Activated T-helper 17 cell treated with anti-CD3 and anti-CD28 coated beads, Interleukin-2, amount 50 U/mL, for 72 hours (primary cell): ENCODE measurements around the gene ABCB1. TPM values are rescaled to one million over a fixed set of nuclear protein-coding genes. Genes with fewer than 3 reads are reported as not detected.

Source experiments
- ATAC-seq: fragments of 150-1000 bp; cut with Tn5 transposase; replicated peaks from 2 replicates; pipeline ENCODE4 v1.10.0; 2021; ENCODE audit warnings: mild to moderate bottlenecking, moderate library complexity
- H3K27ac Mint-ChIP-seq: one replicate; pipeline ENCODE4 v1.8.0; 2022; ENCODE audit warnings: mixed read lengths
- H3K27me3 Mint-ChIP-seq: one replicate; pipeline ENCODE4 v1.8.0; 2022; ENCODE audit warnings: mixed read lengths
- H3K36me3 Mint-ChIP-seq: one replicate; pipeline ENCODE4 v1.8.0; 2022; ENCODE audit warnings: low read depth, mild to moderate bottlenecking, mixed read lengths
- H3K4me1 Mint-ChIP-seq: one replicate; pipeline ENCODE4 v1.8.0; 2022; ENCODE audit warnings: mixed read lengths
- H3K4me3 Mint-ChIP-seq: one replicate; pipeline ENCODE4 v1.8.0; 2022; ENCODE audit warnings: mild to moderate bottlenecking, mixed read lengths
- H3K9me3 Mint-ChIP-seq: one replicate; pipeline ENCODE4 v1.8.0; 2022; ENCODE audit warnings: mixed read lengths
- total RNA-seq, 2 donors: library from RNA; stranded (reverse); gene quantifications; one replicate each; pipeline ENCODE4 v1.2.3, GENCODE V29; 2022

ABCB1 gene
- total RNA-seq, 2 donors from 2014 or later: 14.7 to 19.0 TPM

- no peak overlapping the region for H3K4me3 Mint-ChIP-seq
- peaks cover 33% of the 10 kb centered on the region for H3K36me3 Mint-ChIP-seq
- no peak overlapping the region for H3K27ac Mint-ChIP-seq
- no peaks in the 10 kb centered on the region for H3K27me3 Mint-ChIP-seq
- no peaks in the 10 kb centered on the region for H3K4me1 Mint-ChIP-seq
- no peak for ATAC-seq
- H3K9me3 Mint-ChIP-seq: no peaks in the 10 kb centered on the region
Measured at GRCh38 chr7:87517136-87517815, 83.4 kb downstream of the ABCB1 start.

- Mint-ChIP-seq H3K9me3 (no peaks in the 10 kb centered on the region), H3K27me3 (no peaks in the 10 kb centered on the region), H3K36me3 (peaks cover 43% of the 10 kb centered on the region), H3K27ac (no peak overlapping the region), H3K4me1 (no peaks in the 10 kb centered on the region), H3K4me3 (no peak overlapping the region)
- ATAC-seq: no peak
Measured at GRCh38 chr7:87513735-87514335, 86.8 kb downstream of the ABCB1 start.

DNA sequence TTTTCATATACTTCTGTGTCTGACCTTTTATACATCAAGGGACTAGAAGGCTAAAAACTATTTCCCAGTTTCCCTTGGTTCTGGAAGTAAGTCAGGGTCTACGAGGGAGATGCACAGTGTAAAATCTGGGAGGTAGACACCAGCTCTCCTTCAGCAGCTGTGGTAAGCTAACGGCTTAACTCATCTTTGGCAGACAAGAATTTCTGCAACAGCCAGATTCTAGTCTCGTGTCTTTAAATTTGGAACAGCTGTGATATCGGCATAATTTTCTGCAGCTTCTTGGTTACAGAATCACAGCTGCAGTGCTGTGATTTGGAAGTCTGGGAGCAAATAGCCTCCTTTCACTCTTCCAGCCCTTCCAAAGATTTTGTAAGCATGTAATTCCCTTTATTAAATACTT is 87.8 kb downstream of the ABCB1 start:
- H3K4me3 Mint-ChIP-seq: no peak overlapping the region
- no peak for ATAC-seq
- H3K4me1 Mint-ChIP-seq: no peaks in the 10 kb centered on the region
- no peaks in the 10 kb centered on the region for H3K27me3 Mint-ChIP-seq
- peaks cover 47% of the 10 kb centered on the region for H3K36me3 Mint-ChIP-seq
- H3K27ac Mint-ChIP-seq: no peak overlapping the region
- H3K9me3 Mint-ChIP-seq: no peaks in the 10 kb centered on the region

GRCh38 chr7:87511510-87511909 is 89.2 kb downstream of the ABCB1 start:
- Mint-ChIP-seq H3K36me3 (peaks cover 52% of the 10 kb centered on the region), H3K27ac (no peak overlapping the region), H3K4me3 (no peak overlapping the region), H3K4me1 (no peaks in the 10 kb centered on the region), H3K9me3 (no peaks in the 10 kb centered on the region), H3K27me3 (no peaks in the 10 kb centered on the region)
- ATAC-seq: peak; percentile 45

- H3K27me3 Mint-ChIP-seq: no peaks in the 10 kb centered on the region
- peaks cover 62% of the 10 kb centered on the region for H3K36me3 Mint-ChIP-seq
- H3K4me1 Mint-ChIP-seq: no peaks in the 10 kb centered on the region
- no peak overlapping the region for H3K27ac Mint-ChIP-seq
- H3K4me3 Mint-ChIP-seq: no peak overlapping the region
- H3K9me3 Mint-ChIP-seq: no peaks in the 10 kb centered on the region
- no peak for ATAC-seq
Measured at GRCh38 chr7:87510411-87510875, 90.2 kb downstream of the ABCB1 start.

GRCh38 chr7:87507446-87507845 is 93.2 kb downstream of the ABCB1 start:
- Mint-ChIP-seq H3K27me3 (no peaks in the 10 kb centered on the region), H3K27ac (no peak overlapping the region), H3K36me3 (peaks cover 55% of the 10 kb centered on the region), H3K4me1 (no peaks in the 10 kb centered on the region), H3K9me3 (no peaks in the 10 kb centered on the region), H3K4me3 (no peak overlapping the region)
- no peak for ATAC-seq

DNA sequence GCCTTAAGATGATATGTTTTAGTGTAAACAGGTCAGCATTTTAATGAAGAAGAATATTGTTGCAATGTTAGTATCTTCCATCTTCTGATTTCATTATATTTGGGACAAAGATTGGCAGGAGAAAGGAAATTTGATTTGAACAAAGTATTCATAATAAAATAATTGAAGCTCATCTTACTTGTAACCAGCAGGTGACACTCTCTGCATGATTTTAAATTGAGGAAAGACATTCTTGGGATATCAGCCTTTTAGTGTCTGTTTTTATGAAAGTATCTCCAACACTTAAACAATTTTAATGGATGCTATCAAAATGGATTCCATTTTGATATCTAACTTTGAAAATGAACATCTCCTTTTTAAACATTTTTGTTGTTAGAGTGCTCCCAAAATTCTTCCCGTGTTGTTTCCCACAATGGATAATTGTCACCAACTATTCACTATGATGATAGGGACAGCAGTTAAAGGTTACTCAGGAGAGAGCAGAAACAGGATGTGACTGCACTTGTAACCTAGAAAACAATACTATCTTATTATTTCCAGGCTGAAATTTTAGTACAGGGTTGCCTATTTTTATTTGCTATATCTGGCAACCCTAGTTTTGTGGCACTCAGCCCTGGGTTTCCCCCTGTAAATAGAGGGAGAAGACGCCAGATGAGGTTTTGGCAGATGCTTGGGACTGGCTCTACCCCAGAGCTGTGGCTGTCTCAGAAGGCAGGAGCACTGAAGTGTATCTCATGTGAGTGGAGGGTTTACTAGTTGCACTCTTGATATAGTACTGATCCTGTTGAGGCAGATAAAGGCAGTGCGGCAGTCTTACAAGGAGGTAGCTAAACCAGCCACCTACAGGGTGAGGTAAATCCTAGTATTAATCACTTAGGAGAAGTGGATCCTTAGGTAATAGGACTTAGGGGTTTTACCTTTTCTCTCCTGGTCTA is 94.2 kb downstream of the ABCB1 start:
- no peak for ATAC-seq
- peak overlapping the region; percentile 29 for H3K27ac Mint-ChIP-seq
- peaks cover 55% of the 10 kb centered on the region for H3K36me3 Mint-ChIP-seq
- no peaks in the 10 kb centered on the region for H3K9me3 Mint-ChIP-seq
- H3K4me3 Mint-ChIP-seq: no peak overlapping the region
- no peaks in the 10 kb centered on the region for H3K27me3 Mint-ChIP-seq
- H3K4me1 Mint-ChIP-seq: no peaks in the 10 kb centered on the region

DNA sequence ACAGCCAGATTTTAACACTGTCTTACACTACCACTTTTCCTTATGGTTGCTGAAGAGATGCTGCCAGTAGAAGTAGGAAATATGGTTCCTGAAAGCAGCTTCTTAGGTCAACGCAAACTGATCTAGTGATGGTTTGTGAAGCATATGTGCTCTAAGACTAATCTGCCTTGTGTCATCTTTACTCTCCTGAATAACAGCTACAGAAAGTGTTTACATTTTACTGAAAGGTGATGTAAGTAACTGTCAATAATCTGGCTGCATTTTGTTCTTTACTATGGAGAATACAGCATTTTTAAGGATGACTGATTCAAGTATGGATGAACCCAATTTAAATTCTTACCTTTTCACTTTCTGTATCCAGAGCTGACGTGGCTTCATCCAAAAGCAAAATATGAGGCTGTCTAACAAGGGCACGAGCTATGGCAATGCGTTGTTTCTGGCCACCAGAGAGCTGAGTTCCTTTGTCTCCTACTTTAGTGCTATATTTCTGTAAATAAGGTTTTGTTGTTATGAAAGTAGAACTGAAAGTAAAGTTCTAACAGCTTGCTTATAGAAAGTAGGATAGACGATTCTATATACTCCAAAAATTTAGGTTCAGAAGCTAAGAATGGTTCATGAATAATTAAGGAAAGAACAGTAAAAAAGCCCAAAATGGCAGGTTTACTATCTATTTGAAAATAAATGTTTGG is 95.0 kb downstream of the ABCB1 start:
- no peaks in the 10 kb centered on the region for H3K27me3 Mint-ChIP-seq
- H3K4me3 Mint-ChIP-seq: no peak overlapping the region
- ATAC-seq: no peak
- H3K9me3 Mint-ChIP-seq: no peaks in the 10 kb centered on the region
- H3K27ac Mint-ChIP-seq: peak overlapping the region; percentile 29
- H3K4me1 Mint-ChIP-seq: no peaks in the 10 kb centered on the region
- H3K36me3 Mint-ChIP-seq: peaks cover 55% of the 10 kb centered on the region

GRCh38 chr7:87505122-87505521 is 95.6 kb downstream of the ABCB1 start:
- Mint-ChIP-seq H3K4me3 (no peak overlapping the region), H3K27me3 (no peaks in the 10 kb centered on the region), H3K27ac (no peak overlapping the region), H3K36me3 (peaks cover 55% of the 10 kb centered on the region), H3K4me1 (no peaks in the 10 kb centered on the region), H3K9me3 (no peaks in the 10 kb centered on the region)
- ATAC-seq: no peak

DNA sequence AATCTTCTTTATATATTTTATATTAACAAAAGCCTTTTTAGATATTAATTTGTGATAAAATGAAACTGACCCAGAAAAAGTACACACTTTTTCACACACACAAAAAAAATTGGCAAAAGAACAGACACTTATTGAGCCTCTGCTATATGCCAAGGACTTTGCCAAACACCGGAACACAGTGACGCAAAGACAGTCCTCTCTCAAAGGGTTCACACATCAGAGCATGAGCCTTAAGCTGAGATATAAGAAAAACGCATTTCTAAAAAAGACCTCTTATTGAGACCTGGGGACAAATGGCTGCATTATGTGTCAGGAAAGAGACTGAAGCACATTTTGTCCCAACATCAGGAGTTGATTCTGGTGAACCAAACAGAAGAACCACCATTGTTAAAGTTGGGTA is 101.2 kb downstream of the ABCB1 start:
- no peak overlapping the region for H3K4me3 Mint-ChIP-seq
- no peaks in the 10 kb centered on the region for H3K4me1 Mint-ChIP-seq
- peaks cover 6% of the 10 kb centered on the region for H3K36me3 Mint-ChIP-seq
- no peak for ATAC-seq
- H3K9me3 Mint-ChIP-seq: no peaks in the 10 kb centered on the region
- peaks cover 4% of the 10 kb centered on the region for H3K27me3 Mint-ChIP-seq
- H3K27ac Mint-ChIP-seq: no peak overlapping the region

GRCh38 chr7:87498893-87499292 is 101.8 kb downstream of the ABCB1 start:
- Mint-ChIP-seq H3K27ac (no peak overlapping the region), H3K27me3 (peaks cover 4% of the 10 kb centered on the region), H3K9me3 (no peaks in the 10 kb centered on the region), H3K4me1 (no peaks in the 10 kb centered on the region), H3K36me3 (peaks cover under 1% of the 10 kb centered on the region), H3K4me3 (no peak overlapping the region)
- no peak for ATAC-seq

- no peak for ATAC-seq
- Mint-ChIP-seq H3K4me3 (no peak overlapping the region), H3K4me1 (no peaks in the 10 kb centered on the region), H3K9me3 (no peaks in the 10 kb centered on the region), H3K27ac (no peak overlapping the region), H3K36me3 (no peaks in the 10 kb centered on the region), H3K27me3 (peaks cover 4% of the 10 kb centered on the region)
Measured at GRCh38 chr7:87497482-87497881, 103.2 kb downstream of the ABCB1 start.

- no peak overlapping the region for H3K27ac Mint-ChIP-seq
- no peak overlapping the region for H3K4me3 Mint-ChIP-seq
- H3K27me3 Mint-ChIP-seq: peaks cover 4% of the 10 kb centered on the region
- no peaks in the 10 kb centered on the region for H3K4me1 Mint-ChIP-seq
- no peak for ATAC-seq
- no peaks in the 10 kb centered on the region for H3K36me3 Mint-ChIP-seq
- no peaks in the 10 kb centered on the region for H3K9me3 Mint-ChIP-seq
Measured at GRCh38 chr7:87495366-87495765, 105.3 kb downstream of the ABCB1 start.

DNA sequence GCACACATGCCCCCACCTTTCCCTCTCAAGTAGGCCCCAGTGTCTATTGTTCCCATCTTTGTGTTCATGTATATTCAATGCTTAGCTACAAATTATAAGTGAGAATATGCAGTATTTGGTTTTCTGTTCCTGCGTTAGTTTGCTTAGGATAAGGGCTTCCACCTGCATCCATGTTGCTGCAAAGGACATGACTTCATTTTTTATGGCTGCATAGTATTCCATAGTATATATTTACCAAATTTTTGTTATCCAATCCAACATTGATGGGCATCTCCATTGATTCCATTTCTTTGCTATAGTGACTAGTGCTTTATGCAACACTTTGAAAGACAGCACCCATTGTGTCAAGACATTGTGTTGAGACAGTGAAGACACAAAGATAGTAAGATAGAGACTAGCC is 106.2 kb downstream of the ABCB1 start:
- H3K36me3 Mint-ChIP-seq: no peaks in the 10 kb centered on the region
- no peak overlapping the region for H3K27ac Mint-ChIP-seq
- no peak for ATAC-seq
- no peaks in the 10 kb centered on the region for H3K4me1 Mint-ChIP-seq
- H3K27me3 Mint-ChIP-seq: peaks cover 4% of the 10 kb centered on the region
- H3K9me3 Mint-ChIP-seq: no peaks in the 10 kb centered on the region
- no peak overlapping the region for H3K4me3 Mint-ChIP-seq
